Subcutaneous abdominal adipose tissue (tissue), 5 donors: ENCODE data around the gene SPAG4.

Experiments
- H3K27ac ChIP-seq: one replicate; pipeline ENCODE4 v1.7.0; 2013; ENCODE audit warnings: low read depth, mild to moderate bottlenecking, inconsistent platforms, low read length, moderate library complexity
- H3K27me3 ChIP-seq, 5 donors: one replicate each; pipeline ENCODE4 v1.7.0; 2013; ENCODE audit warnings: low read length in 5 of 5, inconsistent platforms in 1 of 5; ENCODE audit not compliant: control insufficient read depth in 5 of 5, insufficient read depth in 4 of 5
- H3K36me3 ChIP-seq, 5 donors: one replicate each; pipeline ENCODE4 v1.7.0; 2013; ENCODE audit warnings: low read length in 5 of 5; ENCODE audit not compliant: control insufficient read depth in 5 of 5, insufficient read depth in 5 of 5
- H3K4me1 ChIP-seq, 5 donors: one replicate each; pipeline ENCODE4 v1.7.0; 2013; ENCODE audit warnings: low read length in 5 of 5, mild to moderate bottlenecking in 3 of 5, moderate library complexity in 1 of 5; ENCODE audit not compliant: control insufficient read depth in 5 of 5, insufficient read depth in 5 of 5
- H3K4me3 ChIP-seq, 5 donors: one replicate each; pipeline ENCODE4 v1.7.0; 2013; ENCODE audit warnings: low read length in 5 of 5, low read depth in 1 of 5
- H3K9ac ChIP-seq, 5 donors: one replicate each; pipeline ENCODE4 v1.7.0; 2013; ENCODE audit warnings: low read length in 5 of 5, mild to moderate bottlenecking in 4 of 5, moderate library complexity in 3 of 5
- H3K9me3 ChIP-seq, 5 donors: one replicate each; pipeline ENCODE4 v1.7.0; 2013; ENCODE audit warnings: low read length in 5 of 5; ENCODE audit not compliant: control insufficient read depth in 5 of 5
- donor health status: healthy.
- donor health status: healthy.
- donor health status: healthy.
- donor health status: healthy.
- donor health status: healthy.

Gene SPAG4

DNA sequence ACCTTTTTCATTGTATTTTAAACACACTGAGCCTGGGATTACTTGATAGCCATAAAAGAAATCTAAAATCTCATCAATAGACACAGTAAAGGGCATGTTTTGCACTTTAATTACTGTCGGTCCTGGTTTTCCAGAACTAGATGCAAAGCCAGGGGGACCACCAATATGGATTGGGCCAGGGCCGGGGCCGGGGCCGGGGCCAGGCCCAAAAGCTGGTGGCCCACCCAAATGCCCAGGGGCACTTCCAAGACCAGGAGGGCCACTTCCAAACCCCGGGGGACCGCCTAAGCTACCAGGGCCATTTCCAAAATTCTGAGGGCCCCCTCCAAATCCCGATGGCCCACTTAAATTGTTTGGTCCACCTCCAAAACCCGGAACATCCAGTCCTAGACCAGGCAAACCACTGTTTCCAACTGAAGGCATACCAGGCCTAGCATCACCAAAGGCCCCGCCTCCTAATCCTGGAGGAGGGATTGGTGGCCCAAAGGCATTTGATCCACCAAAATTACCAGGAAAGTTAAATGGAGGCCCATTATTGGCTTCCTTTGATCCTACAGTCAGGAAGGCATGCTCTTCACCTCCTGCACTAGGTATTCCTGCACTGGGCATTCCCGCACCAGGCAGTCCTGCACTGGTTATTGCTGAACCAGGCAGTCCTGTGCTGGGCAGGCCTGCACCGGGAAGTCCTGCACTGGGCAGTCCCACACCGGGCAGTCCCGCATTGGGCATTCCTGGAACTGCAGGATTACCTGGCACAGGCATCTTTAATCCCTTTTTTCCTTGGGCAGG, 37.2 kb downstream of the SPAG4 start:
- Histone ChIP-seq H3K36me3 (peaks cover 20 to 30% (median 28%) of the 10 kb centered on the region in 5 donors), H3K4me1 (peaks cover 0 to 9% (median 4%) of the 10 kb centered on the region in 5 donors), H3K9ac (no peak overlapping the region), H3K27ac (no peak overlapping the region), H3K4me3 (no peak overlapping the region), H3K9me3 (no peaks in the 10 kb centered on the region), H3K27me3 (no peaks in the 10 kb centered on the region)

DNA sequence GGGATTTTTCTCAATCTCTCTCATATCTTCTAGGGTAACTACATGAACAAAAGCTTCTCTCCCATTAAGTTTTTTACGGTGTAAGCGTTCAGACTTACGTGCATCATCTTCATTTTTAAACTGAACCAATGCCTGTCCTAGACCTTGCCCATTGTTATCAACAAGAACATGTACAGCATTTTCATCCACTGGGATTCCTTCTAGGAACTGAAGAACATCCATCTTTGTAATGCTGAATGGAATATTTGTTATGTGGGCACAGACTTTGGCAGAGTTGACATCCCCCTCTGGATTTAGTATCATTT, 37.8 kb downstream of the SPAG4 start:
- H3K9ac ChIP-seq = no peak overlapping the region
- H3K27ac ChIP-seq = no peak overlapping the region
- H3K27me3 ChIP-seq = no peaks in the 10 kb centered on the region
- H3K36me3 ChIP-seq = peaks cover 20 to 30% (median 28%) of the 10 kb centered on the region in 5 donors
- peaks cover 0 to 9% (median 4%) of the 10 kb centered on the region in 5 donors for H3K4me1 ChIP-seq
- H3K9me3 ChIP-seq = no peaks in the 10 kb centered on the region
- H3K4me3 ChIP-seq = no peak overlapping the region

DNA sequence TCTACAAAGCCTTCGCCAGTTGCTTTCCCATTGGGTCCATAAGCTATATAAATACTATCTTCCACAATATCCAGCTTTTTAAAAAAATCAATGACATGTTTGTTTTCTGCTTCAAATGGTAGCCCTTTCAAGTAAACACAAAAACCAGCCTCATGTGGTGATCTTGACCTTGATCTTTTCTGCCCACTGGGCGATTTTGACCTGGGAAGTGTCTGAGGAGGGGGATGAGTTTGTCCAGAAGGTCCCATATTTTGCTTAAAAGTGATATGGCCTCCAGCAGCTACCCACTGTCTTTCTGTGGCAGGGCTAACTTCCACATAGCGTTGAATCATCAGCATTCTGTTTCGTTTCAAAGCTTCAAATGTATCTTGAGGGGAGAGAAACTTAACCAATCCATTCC, 38.3 kb downstream of the SPAG4 start:
- Histone ChIP-seq H3K9me3 (no peaks in the 10 kb centered on the region), H3K4me1 (peaks cover 0 to 10% (median 5%) of the 10 kb centered on the region in 5 donors), H3K36me3 (peaks cover 20 to 30% (median 28%) of the 10 kb centered on the region in 5 donors), H3K4me3 (no peak overlapping the region), H3K27me3 (no peaks in the 10 kb centered on the region), H3K9ac (no peak overlapping the region), H3K27ac (no peak overlapping the region)

DNA sequence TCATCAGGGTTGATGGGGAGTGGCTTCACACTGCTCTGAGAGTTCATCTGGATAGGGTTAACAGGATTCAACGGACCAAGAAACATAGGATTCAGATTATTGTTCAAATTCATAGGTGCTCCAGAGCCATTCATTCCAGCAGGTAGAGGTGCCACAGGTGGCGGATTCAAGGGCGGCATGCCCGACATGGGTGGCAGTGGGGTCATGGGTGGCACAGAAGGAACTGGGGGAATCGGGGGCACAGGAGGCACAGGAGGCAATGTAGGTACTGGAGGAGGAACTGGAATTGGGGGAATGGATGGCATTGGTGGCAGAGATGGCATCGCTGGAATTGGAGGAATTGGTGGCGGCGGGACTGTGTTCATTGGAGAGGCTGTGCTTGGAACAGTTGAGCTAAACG, 38.8 kb downstream of the SPAG4 start:
- H3K4me1 ChIP-seq = peaks cover 0 to 12% (median 8%) of the 10 kb centered on the region in 5 donors

DNA sequence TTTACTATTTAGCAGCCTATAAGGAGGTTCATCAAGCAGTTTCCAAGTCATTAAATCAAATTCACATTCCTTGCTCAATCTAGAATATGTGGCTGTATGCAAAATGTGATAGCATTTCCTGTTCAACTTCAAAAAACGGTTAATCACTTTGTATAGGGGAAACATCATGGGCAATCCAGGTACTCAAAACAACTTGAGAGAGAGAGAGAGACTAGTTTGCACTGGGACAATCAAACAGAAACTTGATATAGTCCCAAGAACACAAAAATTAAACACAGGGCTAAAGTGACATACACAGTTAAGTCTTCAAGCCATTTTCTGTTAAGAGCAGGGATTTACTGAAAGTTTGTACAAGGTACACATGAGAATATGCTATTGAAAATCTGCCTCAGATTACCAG, 41.6 kb downstream of the SPAG4 start:
- Histone ChIP-seq H3K4me1 (peaks cover 0 to 36% (median 29%) of the 10 kb centered on the region in 5 donors), H3K9me3 (no peaks in the 10 kb centered on the region), H3K27me3 (no peaks in the 10 kb centered on the region), H3K9ac (no peak overlapping the region), H3K4me3 (no peak overlapping the region), H3K36me3 (peaks cover 9 to 28% (median 25%) of the 10 kb centered on the region in 5 donors), H3K27ac (no peak overlapping the region)

More for the DNA sequence above, 38.8 kb downstream of the SPAG4 start:
- no peaks in the 10 kb centered on the region for H3K27me3 ChIP-seq
- no peaks in the 10 kb centered on the region for H3K9me3 ChIP-seq
- H3K4me3 ChIP-seq = no peak overlapping the region
- no peak overlapping the region for H3K9ac ChIP-seq
- peaks cover 20 to 30% (median 28%) of the 10 kb centered on the region in 5 donors for H3K36me3 ChIP-seq
- no peak overlapping the region for H3K27ac ChIP-seq

DNA sequence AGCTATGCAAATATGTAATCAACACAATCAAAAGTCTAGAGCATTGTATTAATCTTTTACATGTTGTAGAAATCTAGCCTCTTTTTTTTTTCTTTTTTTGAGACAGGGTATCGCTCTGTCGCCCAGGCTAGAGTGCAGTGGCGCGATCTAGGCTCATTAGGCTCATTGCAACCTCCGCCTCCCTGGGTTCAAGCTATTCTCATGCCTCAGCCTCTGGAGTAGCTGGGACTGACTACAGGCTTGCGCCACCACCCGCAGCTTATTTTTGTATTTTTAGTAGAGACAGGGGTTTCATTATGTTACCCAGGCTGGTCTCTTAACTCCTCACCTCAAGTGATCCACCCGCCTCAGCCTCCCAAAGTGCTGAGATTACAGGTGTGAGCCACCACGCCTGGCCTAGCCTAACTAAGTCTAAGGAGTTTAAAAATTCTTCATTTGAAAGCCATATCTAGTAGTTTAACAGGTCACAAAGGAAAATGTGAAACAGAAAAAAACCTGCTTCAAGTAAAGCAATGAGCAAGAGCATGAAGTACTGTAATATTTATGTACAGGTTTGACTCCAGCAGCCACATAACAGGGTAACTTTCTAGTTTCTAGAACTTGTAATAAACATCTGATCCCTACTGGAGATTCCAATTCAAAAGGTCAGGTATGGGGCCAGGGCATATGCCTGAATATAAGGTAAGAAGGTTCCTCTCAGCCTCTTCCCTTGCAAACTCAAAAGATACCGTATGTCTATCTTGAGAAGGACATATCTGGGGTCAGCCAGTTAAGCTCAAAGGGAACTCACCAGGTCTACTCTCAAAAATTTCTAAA, 44.7 kb downstream of the SPAG4 start:
- Histone ChIP-seq H3K9ac (peak overlapping the region in 2 of 5 donors; percentile 8 to 42), H3K4me1 (peaks cover 2 to 59% (median 48%) of the 10 kb centered on the region in 5 donors), H3K27me3 (no peaks in the 10 kb centered on the region), H3K9me3 (no peaks in the 10 kb centered on the region), H3K27ac (peak overlapping the region; percentile 1), H3K4me3 (no peak overlapping the region), H3K36me3 (peaks cover 0 to under 1% (median 0%) of the 10 kb centered on the region in 5 donors)

DNA sequence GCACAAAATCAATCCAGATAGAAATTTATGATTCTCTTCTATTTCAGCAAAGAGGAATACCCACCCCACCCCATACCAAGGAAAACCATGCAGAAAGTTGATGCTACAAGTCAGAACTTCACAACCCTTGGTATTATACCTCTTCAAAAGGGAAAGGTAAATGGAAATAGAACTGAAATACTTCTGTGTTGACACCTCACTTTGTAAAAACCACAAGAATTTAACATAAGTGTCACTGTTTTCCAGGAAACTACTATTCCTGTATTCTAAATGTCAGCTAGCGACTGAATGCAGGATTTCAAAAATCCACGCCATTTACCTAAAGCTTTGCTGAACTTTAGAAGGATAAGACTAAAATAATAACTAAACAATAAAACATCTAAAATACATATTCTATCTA, 45.4 kb downstream of the SPAG4 start:
- Histone ChIP-seq H3K9me3 (no peaks in the 10 kb centered on the region), H3K27ac (peak overlapping the region; percentile 1), H3K4me1 (peaks cover 2 to 59% (median 48%) of the 10 kb centered on the region in 5 donors), H3K4me3 (no peak overlapping the region), H3K9ac (peak overlapping the region in 1 of 5 donors; percentile 42), H3K36me3 (no peaks in the 10 kb centered on the region), H3K27me3 (no peaks in the 10 kb centered on the region)

DNA sequence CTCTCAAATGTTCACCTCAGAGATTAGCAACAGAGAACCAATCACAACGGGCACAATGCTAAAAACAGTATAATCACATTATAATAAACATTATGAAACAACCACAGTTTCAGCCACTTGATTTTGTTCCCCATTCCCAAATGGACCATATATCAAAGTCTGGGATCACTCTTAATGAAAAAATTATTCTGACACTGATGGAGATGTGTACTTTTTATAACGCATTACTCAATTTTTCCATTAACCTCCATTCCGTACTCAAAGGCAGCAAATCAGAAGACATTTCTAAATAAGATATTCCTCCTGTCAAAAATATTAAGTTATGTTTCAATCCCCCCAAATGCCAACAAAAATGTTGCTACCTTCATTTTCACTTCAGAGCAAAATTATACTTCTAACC, 46.3 kb downstream of the SPAG4 start:
- no peaks in the 10 kb centered on the region for H3K9me3 ChIP-seq
- no peaks in the 10 kb centered on the region for H3K27me3 ChIP-seq
- peaks cover 2 to 59% (median 48%) of the 10 kb centered on the region in 5 donors for H3K4me1 ChIP-seq
- H3K36me3 ChIP-seq = no peaks in the 10 kb centered on the region
- peak overlapping the region in 2 of 5 donors; percentile 94 to 100 for H3K9ac ChIP-seq
- H3K4me3 ChIP-seq = peak overlapping the region in 3 of 5 donors; percentile 10 to 100 (median 99)
- peak overlapping the region; percentile 97 for H3K27ac ChIP-seq

DNA sequence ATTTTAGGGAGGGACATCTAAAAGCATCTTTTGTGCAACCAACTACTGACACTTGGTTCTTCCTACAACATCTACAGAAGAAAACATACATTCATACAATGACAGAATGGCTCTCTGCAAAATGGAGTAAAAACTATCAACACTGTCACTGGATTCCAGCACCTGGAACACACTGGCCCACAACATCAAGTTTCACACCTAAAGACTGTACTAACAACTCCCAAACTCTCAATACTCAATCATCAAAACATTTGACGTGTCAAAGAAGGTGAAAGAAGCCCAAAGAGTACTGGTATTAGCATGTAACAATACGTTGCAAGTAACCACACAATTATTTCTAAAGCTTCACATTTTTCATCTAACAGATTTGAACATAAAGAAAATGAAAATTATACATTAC, 46.9 kb downstream of the SPAG4 start:
- Histone ChIP-seq H3K27me3 (no peaks in the 10 kb centered on the region), H3K27ac (peak overlapping the region; percentile 97), H3K9ac (peak overlapping the region in 4 of 5 donors; percentile 1 to 100 (median 97)), H3K36me3 (no peaks in the 10 kb centered on the region), H3K4me3 (peak overlapping the region in 4 of 5 donors; percentile 31 to 100 (median 99)), H3K4me1 (peaks cover 2 to 55% (median 48%) of the 10 kb centered on the region in 5 donors), H3K9me3 (no peaks in the 10 kb centered on the region)
